SH-SY5Y (cell line): ENCODE data around the gene TAF4.

Source experiments
- GATA2 ChIP-seq: IDR thresholded peaks from 2 replicates; pipeline ENCODE4 v1.6.1; 2011; ENCODE audit warnings: mild to moderate bottlenecking, low read depth, low read length
- GATA3 ChIP-seq: IDR thresholded peaks from 2 replicates; pipeline ENCODE4 v1.6.1; 2011; ENCODE audit warnings: low read depth, mild to moderate bottlenecking, low read length, moderate library complexity

GRCh38 chr20:62009322-62009721 lies 56.4 kb downstream of the TAF4 start:
- no peak for TF ChIP-seq GATA2
- TF ChIP-seq GATA3 = no peak
